Measurements from ENCODE around the gene SLC4A7. TPM values are rescaled to one million over a fixed set of nuclear protein-coding genes. Genes with fewer than 3 reads are reported as not detected.

SLC4A7 gene
- total RNA-seq, 1 experiment from 2014 or later, result 28.1 TPM

DNA sequence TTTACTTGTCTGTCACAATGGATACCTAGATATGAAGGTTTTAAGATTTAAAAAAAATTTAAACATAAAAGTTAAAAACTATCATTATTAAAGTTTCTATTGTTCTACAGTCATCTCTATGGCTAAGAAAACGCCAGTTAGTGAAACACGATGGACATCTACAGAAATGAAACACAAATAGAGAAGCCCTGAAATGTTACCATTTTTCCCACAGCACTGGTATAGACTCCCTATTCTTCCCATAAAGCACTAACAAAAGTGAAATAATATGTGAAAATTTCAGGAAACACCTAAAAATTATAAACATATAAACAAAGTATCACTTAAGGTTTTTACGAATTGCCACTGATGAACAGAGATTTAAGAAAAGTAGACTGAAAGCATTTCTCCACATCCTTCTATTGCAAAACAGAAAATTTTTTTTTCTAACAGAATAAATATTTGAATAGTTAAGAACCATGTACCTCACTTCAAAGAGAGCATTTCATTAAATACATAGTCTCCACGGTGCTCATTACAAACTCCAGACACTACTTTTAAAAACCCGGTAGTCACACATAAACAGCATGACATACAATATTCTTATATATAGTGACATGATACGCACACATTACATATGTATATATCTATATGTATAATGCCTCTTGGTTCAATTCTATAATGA, 107.9 kb downstream of the SLC4A7 start:
- BruUV-seq (replicated peaks), result no TSS peak
- H3K9me3 ChIP-seq (ENCODE audit: insufficient read depth, low read depth), result no peaks in the 10 kb centered on the region
- ChIA-PET CTCF (no interaction called here), POLR2A (ENCODE audit: unreplicated experiment) (no interaction called here)
- intact Hi-C loops (cut with micrococcal nuclease; ENCODE audit: unreplicated experiment), result no loop called here
- no peaks in the 10 kb centered on the region for H3K9me2 ChIP-seq (ENCODE audit: insufficient read depth)
- H3K36me3 ChIP-seq (ENCODE audit: low read depth), result peaks cover 11% of the 10 kb centered on the region; the same call in 1 of the 2 replicates
- H3K27ac ChIP-seq, result 0 out of 2 replicates have a peak overlapping the region, but pooled peaks have one; percentile 9
- no peak overlapping the region for H2AFZ ChIP-seq
- no peaks in the 10 kb centered on the region for H3K79me2 ChIP-seq (ENCODE audit: low read depth)
- no peak overlapping the region for H3K4me3 ChIP-seq
- TF ChIP-seq, protein P1, sequence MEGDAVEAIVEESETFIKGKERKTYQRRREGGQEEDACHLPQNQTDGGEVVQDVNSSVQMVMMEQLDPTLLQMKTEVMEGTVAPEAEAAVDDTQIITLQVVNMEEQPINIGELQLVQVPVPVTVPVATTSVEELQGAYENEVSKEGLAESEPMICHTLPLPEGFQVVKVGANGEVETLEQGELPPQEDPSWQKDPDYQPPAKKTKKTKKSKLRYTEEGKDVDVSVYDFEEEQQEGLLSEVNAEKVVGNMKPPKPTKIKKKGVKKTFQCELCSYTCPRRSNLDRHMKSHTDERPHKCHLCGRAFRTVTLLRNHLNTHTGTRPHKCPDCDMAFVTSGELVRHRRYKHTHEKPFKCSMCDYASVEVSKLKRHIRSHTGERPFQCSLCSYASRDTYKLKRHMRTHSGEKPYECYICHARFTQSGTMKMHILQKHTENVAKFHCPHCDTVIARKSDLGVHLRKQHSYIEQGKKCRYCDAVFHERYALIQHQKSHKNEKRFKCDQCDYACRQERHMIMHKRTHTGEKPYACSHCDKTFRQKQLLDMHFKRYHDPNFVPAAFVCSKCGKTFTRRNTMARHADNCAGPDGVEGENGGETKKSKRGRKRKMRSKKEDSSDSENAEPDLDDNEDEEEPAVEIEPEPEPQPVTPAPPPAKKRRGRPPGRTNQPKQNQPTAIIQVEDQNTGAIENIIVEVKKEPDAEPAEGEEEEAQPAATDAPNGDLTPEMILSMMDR (conservative IDR thresholded peaks at IDR 0.05), result no peak
- TF ChIP-seq EZH2 (IDR thresholded peaks at IDR 0.05; ENCODE audit: low read depth), result no peak
- DNase-seq, result no peak
- H3K4me2 ChIP-seq, result no peak overlapping the region
- H3F3A ChIP-seq (ENCODE audit: insufficient read depth, low read depth), result peaks cover 20% of the 10 kb centered on the region; the same call in 1 of the 2 replicates
- no peaks in the 10 kb centered on the region for H3K4me1 ChIP-seq (replicated peaks; ENCODE audit: insufficient read depth)
- H4K20me1 ChIP-seq (ENCODE audit: insufficient read depth), result no peaks in the 10 kb centered on the region
- no peaks in the 10 kb centered on the region for H3K27me3 ChIP-seq (ENCODE audit: insufficient read depth, low read depth)

DNA sequence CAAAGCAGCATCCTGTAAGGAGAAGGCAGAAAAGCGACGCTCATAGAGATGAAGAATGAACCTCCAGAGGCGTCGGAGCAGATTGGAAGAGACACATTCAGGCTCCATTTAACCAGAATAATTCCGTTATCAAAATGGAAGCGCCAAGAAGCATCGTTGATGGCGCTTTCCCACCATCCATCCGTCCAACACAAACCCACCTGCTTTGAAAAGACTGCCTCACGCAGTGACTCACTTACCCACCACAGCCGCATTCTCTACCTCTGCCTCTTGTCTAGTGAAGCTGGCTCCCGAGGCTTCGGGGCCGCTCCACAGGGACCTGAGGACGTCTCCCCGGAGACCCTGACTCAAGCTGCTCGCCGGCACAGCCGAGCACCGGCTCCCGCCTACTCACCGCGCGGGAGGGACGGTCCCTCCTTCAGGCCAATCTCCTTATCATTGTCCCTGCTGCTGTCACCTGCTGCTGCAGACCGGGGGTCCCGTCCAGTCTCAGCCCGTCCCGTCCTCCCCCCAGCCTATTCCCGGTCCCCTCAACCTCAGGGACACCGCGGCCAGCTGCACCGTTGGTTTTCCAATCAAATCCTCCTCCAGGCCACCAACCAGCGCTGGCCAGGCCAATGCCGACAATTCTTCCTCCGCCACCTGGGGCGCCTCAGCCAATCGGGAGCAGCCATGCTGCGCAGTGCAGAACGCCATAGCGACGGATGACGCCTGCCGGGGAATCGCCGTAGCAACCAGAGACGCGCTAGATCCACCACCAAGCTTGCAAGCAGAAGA, 115.2 kb downstream of the SLC4A7 start, which contains the start of gene NEK10:
Gene NEK10 (minus strand): TSS at position 553 of the 777 bp plus-strand sequence. CDS start 16,501 bp downstream, outside the sequence.
- ChIA-PET POLR2A (ENCODE audit: unreplicated experiment) (no interaction called here), CTCF (no interaction called here)
- H3K9me2 ChIP-seq (ENCODE audit: insufficient read depth), result no peaks in the 10 kb centered on the region
- H3K4me1 ChIP-seq (replicated peaks; ENCODE audit: insufficient read depth), result no peaks in the 10 kb centered on the region
- no peaks in the 10 kb centered on the region for H4K20me1 ChIP-seq (ENCODE audit: insufficient read depth)
- intact Hi-C loops (cut with micrococcal nuclease; ENCODE audit: unreplicated experiment), result no loop called here
- H3K79me2 ChIP-seq (ENCODE audit: low read depth), result no peaks in the 10 kb centered on the region
- H3K27me3 ChIP-seq (ENCODE audit: insufficient read depth, low read depth), result no peaks in the 10 kb centered on the region
- H3K36me3 ChIP-seq (ENCODE audit: low read depth), result no peaks in the 10 kb centered on the region
- no TSS peak for BruUV-seq (replicated peaks)
- no peak within 1 kb of the TSS for H3K27ac ChIP-seq
- peak within 1 kb of the TSS; percentile 71 for H3K4me2 ChIP-seq
- TF ChIP-seq, protein P1 (conservative IDR thresholded peaks at IDR 0.05), result no peak
- no peak for TF ChIP-seq EZH2 (IDR thresholded peaks at IDR 0.05; ENCODE audit: low read depth)
- no peaks in the 10 kb centered on the region for H3K9me3 ChIP-seq (ENCODE audit: insufficient read depth, low read depth)
- DNase-seq, result peak; percentile 62 to 89
- H2AFZ ChIP-seq, result peak within 1 kb of the TSS; percentile 76
- H3F3A ChIP-seq (ENCODE audit: insufficient read depth, low read depth), result peaks cover 11% of the 10 kb centered on the region; the same call in 1 of the 2 replicates
- H3K4me3 ChIP-seq, result peak within 1 kb of the TSS; percentile 53

DNA sequence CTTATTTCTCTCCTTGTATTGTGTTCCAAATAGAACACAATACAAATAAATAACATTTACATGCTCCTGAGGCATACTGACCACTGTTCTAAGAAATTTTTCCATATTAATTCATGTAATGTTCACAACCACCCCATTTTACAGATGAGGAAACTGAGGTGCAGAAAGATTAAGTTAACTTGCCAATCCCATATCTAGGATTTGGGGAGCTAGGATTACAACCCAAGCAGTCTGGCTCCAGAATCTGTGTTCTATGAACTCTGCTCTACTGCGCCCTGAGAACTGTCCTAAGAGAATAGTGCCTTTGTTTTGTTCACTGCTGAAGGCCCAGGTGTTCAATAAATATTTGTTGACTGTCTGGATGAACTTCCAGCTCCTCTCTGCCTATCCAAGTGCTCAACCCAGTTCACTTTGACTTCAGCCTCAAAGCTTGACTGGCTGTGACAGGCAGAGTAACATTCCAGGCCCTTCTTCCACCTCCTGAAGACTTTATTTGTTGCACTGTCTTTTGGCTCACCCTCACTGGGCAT, 118.1 kb downstream of the SLC4A7 start:
- DNase-seq, result no peak
- no peaks in the 10 kb centered on the region for H4K20me1 ChIP-seq (ENCODE audit: insufficient read depth)
- H3K4me1 ChIP-seq (replicated peaks; ENCODE audit: insufficient read depth), result peaks cover 7% of the 10 kb centered on the region
- no peaks in the 10 kb centered on the region for H3K27me3 ChIP-seq (ENCODE audit: insufficient read depth, low read depth)
- H3K9me2 ChIP-seq (ENCODE audit: insufficient read depth), result peaks cover 5% of the 10 kb centered on the region; the same call in 1 of the 2 replicates
- ChIA-PET CTCF (interaction anchor here (0.6 kb wide), 1 partner anchor 315 kb away, joined by 3 read pairs; no protein-coding TSS in a partner anchor), POLR2A (ENCODE audit: unreplicated experiment) (no interaction called here)
- no peaks in the 10 kb centered on the region for H3K79me2 ChIP-seq (ENCODE audit: low read depth)
- no peaks in the 10 kb centered on the region for H3K9me3 ChIP-seq (ENCODE audit: insufficient read depth, low read depth)
- no TSS peak for BruUV-seq (replicated peaks)
- intact Hi-C loops (cut with micrococcal nuclease; ENCODE audit: unreplicated experiment), result no loop called here
- no peak overlapping the region for H3K4me2 ChIP-seq
- H3K4me3 ChIP-seq, result no peak overlapping the region
- peaks cover 10% of the 10 kb centered on the region for H3F3A ChIP-seq (ENCODE audit: insufficient read depth, low read depth)
- no peak overlapping the region for H2AFZ ChIP-seq
- H3K36me3 ChIP-seq (ENCODE audit: low read depth), result no peaks in the 10 kb centered on the region
- TF ChIP-seq, protein P1 (conservative IDR thresholded peaks at IDR 0.05), result no peak
- no peak for TF ChIP-seq EZH2 (IDR thresholded peaks at IDR 0.05; ENCODE audit: low read depth)
- H3K27ac ChIP-seq, result no peak overlapping the region

Measured in PC-9 (cell line).